HTERT RPE-1 (cell line): Measurements from ENCODE around the gene CDC14B.
"Not testable (repeated sequence)": the region's sequence is repeated elsewhere in the genome, so short reads cannot be mapped to it uniquely, and the experiment has no call there.

Experiments
- in situ Hi-C: fragments of 300-500 bp; cut with MboI; formaldehyde crosslinking; loops from 4 replicates; pipeline ENCODE4 v1.14.3; 2020; ENCODE audit warnings: low sequenced_read_pairs

Gene CDC14B

GRCh38 chr9:96619491-96620180, at the start of gene CDC14B:
Gene CDC14B (minus strand): TSS chr9:96619843. CDS start chr9:96619378, 465 bp downstream.
- in situ Hi-C loops, result no loop called here

GRCh38 chr9:96668868-96669534, 49.4 kb upstream of the CDC14B start:
- in situ Hi-C loops, result no loop called here

GRCh38 chr9:96667363-96667728, 47.7 kb upstream of the CDC14B start:
- in situ Hi-C loops, result no loop called here

GRCh38 chr9:96666653-96667362, 47.2 kb upstream of the CDC14B start:
- in situ Hi-C loops, result not testable (repeated sequence)

GRCh38 chr9:96665789-96666188, 46.1 kb upstream of the CDC14B start:
- in situ Hi-C loops, result no loop called here

- in situ Hi-C loops, result no loop called here
Measured at GRCh38 chr9:96663506-96664120, 44.0 kb upstream of the CDC14B start.

- in situ Hi-C loops, result no loop called here
Measured at GRCh38 chr9:96661711-96662110, 42.1 kb upstream of the CDC14B start.

GRCh38 chr9:96660692-96661248, 41.1 kb upstream of the CDC14B start:
- in situ Hi-C loops, result no loop called here

- in situ Hi-C loops, result no loop called here
Measured at GRCh38 chr9:96655198-96655851, 35.7 kb upstream of the CDC14B start, which contains the start of gene PRXL2C. Gene PRXL2C (minus strand): TSS chr9:96655317. CDS start chr9:96655281, 36 bp downstream.

GRCh38 chr9:96654450-96655197, 35.0 kb upstream of the CDC14B start:
- in situ Hi-C loops, result no loop called here

- in situ Hi-C loops, result no loop called here
Measured at GRCh38 chr9:96651626-96652025, 32.0 kb upstream of the CDC14B start.

GRCh38 chr9:96649620-96650324, 30.1 kb upstream of the CDC14B start:
- in situ Hi-C loops, result no loop called here

- in situ Hi-C loops, result no loop called here
Measured at GRCh38 chr9:96646081-96646991, 26.7 kb upstream of the CDC14B start.

- in situ Hi-C loops, result no loop called here
Measured at GRCh38 chr9:96644137-96644536, 24.5 kb upstream of the CDC14B start.

- in situ Hi-C loops, result no loop called here
Measured at GRCh38 chr9:96641514-96641913, 21.9 kb upstream of the CDC14B start.

GRCh38 chr9:96638606-96639364, 19.1 kb upstream of the CDC14B start:
- in situ Hi-C loops, result no loop called here

- in situ Hi-C loops, result no loop called here
Measured at GRCh38 chr9:96636368-96636767, 16.7 kb upstream of the CDC14B start.
